Brain microvascular endothelial cell (primary cell): ENCODE data around the gene MTUS2.
"Not testable (repeated sequence)": the region's sequence is repeated elsewhere in the genome, so short reads cannot be mapped to it uniquely, and the experiment has no call there.

ENCODE experiments used
- DNase-seq: peaks from one replicate; pipeline ENCODE4 v3.0.0-alpha.2; 2020
- H3K27ac ChIP-seq: fragments of 250-450 bp; sonication (Bioruptor Pico); 2 replicates; pipeline ENCODE4 v1.5.1; 2020; ENCODE audit warnings: mild to moderate bottlenecking, moderate library complexity
- H3K27me3 ChIP-seq: fragments of 250-450 bp; sonication (Bioruptor Pico); replicated peaks from 2 replicates; pipeline ENCODE4 v1.5.1; 2020; ENCODE audit warnings: mild to moderate bottlenecking
- H3K36me3 ChIP-seq: fragments of 250-450 bp; sonication (Bioruptor Pico); replicated peaks from 2 replicates; pipeline ENCODE4 v1.5.1; 2020; ENCODE audit warnings: mild to moderate bottlenecking
- H3K4me3 ChIP-seq: 2 replicates; pipeline ENCODE4 v1.5.1; 2011; ENCODE audit warnings: low read depth, mild to moderate bottlenecking, control low read depth, low read length, moderate library complexity
- in situ Hi-C: cut with HindIII; loops from 2 replicates; pipeline ENCODE4 v1.10.0; 2017; ENCODE audit warnings: low sequenced_read_pairs, low pct_ligation_motif_present
- TF ChIP-seq, protein P1 (sequence below): IDR thresholded peaks from 2 replicates; pipeline ENCODE4 v1.5.1; 2011; ENCODE audit warnings: low read depth, mild to moderate bottlenecking, moderate library complexity, low read length, control low read depth, inconsistent platforms; ENCODE audit errors: missing control alignments

The MTUS2 gene

GRCh38 chr13:29195456-29195855 lies 375.3 kb downstream of the MTUS2 start:
- H3K4me3 ChIP-seq = no peak overlapping the region
- in situ Hi-C loops = no loop called here

DNA sequence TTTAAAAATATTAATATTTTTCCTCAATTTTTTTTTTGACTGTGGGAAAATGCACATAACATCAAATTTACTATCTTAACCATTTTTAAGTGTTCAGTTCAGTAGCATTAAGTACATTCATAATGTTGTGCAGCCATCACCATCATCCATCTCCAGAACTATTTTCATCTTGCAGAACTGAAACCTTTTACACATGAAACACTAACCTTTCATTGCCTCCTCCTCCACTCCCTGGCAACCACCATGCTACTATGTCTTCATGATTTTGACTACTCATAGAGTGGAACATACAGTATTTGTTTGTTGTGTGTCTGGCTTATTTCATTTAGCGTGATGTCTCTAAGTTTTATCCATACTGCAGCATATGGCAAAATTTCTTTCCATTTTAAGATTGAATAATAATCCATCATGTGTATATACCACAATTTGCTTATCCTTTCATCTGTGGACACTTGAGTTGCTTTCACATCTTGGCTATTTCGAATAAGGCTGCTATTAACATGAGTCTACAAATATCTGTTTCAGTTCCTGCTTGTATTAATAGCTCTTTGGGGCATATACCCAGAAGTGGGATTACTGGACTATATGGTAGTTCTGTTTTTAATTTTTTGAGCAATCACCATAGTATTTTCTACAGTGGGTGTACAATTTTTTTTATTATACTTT lies 376.4 kb downstream of the MTUS2 start:
- no peaks in the 10 kb centered on the region for H3K36me3 ChIP-seq
- in situ Hi-C loops = no loop called here
- no peaks in the 10 kb centered on the region for H3K27me3 ChIP-seq
- no peak overlapping the region for H3K4me3 ChIP-seq
- DNase-seq = no peak
- TF ChIP-seq, protein P1, sequence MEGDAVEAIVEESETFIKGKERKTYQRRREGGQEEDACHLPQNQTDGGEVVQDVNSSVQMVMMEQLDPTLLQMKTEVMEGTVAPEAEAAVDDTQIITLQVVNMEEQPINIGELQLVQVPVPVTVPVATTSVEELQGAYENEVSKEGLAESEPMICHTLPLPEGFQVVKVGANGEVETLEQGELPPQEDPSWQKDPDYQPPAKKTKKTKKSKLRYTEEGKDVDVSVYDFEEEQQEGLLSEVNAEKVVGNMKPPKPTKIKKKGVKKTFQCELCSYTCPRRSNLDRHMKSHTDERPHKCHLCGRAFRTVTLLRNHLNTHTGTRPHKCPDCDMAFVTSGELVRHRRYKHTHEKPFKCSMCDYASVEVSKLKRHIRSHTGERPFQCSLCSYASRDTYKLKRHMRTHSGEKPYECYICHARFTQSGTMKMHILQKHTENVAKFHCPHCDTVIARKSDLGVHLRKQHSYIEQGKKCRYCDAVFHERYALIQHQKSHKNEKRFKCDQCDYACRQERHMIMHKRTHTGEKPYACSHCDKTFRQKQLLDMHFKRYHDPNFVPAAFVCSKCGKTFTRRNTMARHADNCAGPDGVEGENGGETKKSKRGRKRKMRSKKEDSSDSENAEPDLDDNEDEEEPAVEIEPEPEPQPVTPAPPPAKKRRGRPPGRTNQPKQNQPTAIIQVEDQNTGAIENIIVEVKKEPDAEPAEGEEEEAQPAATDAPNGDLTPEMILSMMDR = no peak
- no peak overlapping the region for H3K27ac ChIP-seq

More at GRCh38 chr13:29195456-29195855, 375.3 kb downstream of the MTUS2 start:
- Histone ChIP-seq H3K36me3 (no peaks in the 10 kb centered on the region), H3K27ac (no peak overlapping the region), H3K27me3 (no peaks in the 10 kb centered on the region)
- DNase-seq = no peak
- TF ChIP-seq, protein P1 = no peak

DNA sequence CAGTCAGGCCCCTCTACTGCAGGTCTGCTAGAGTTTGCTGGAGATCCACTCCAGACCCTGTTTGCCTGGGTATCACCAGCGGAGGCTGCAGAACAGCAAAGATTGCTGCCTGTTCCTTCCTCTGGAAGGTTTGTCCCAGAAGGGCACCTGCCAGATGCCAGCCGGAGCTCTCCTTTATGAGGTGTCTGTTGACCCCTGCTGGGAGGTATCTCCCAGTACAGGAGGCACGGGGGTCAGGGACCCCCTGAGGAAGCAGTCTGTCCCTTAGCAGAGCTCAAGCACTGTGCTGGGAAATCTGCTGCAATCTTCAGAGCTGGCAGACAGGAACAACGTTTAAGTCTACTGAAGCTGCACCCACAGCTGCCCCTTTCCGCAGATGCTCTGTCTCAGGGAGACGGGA lies 382.6 kb downstream of the MTUS2 start:
- in situ Hi-C loops, DNase-seq, H3K36me3 ChIP-seq, H3K4me3 ChIP-seq, H3K27ac ChIP-seq, H3K27me3 ChIP-seq: not testable (repeated sequence)

DNA sequence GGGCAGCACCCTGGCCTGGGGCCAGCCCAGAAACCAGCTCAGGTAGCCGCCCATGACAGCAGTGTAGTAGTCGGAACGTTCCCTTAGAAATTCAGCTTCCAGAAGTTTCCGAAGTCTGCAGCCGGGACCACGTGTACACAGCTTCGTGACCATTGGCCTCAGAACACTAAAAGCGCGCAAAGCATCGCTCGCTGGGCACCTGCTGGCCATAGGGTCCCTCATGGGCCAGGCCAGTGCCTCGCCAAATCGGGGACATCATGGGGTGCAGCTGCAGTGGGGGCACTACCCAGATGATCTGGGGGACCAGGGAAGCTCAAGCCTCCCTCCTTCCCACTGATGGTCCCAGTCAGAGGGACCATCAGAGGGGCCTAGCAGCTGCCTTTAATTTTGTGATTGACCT lies 384.5 kb downstream of the MTUS2 start:
- Histone ChIP-seq H3K4me3 (no peak overlapping the region), H3K36me3 (no peaks in the 10 kb centered on the region), H3K27me3 (no peaks in the 10 kb centered on the region), H3K27ac (no peak overlapping the region)
- TF ChIP-seq, protein P1 = no peak
- in situ Hi-C loops = no loop called here
- DNase-seq = no peak

- no peak overlapping the region for H3K27ac ChIP-seq
- in situ Hi-C loops = no loop called here
- H3K4me3 ChIP-seq = no peak overlapping the region
- no peak for DNase-seq
- H3K27me3 ChIP-seq = no peaks in the 10 kb centered on the region
- H3K36me3 ChIP-seq = no peaks in the 10 kb centered on the region
- TF ChIP-seq, protein P1 = no peak
These were observed 390.5 kb downstream of the MTUS2 start for GRCh38 chr13:29210676-29211075.

DNA sequence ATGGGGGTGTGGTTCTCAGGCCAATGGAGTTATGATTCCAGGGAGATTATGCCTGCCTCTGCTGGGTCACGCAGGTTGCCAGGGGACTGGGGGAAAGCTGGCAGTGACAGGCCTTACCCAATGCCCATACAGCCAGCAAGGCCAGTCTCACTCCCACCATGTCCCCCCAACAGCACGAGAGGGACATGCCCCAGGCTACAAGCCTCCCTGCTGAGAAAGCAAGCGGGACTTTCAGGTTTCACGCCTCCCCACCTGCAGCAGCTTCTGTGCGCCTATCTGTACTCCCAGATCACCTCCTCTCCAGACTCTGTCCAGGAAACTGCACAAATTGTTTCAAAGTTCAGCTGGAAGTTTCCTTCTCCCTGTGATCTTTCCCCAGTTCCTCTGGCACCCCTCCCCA lies 391.0 kb downstream of the MTUS2 start:
- H3K4me3 ChIP-seq, DNase-seq, H3K27ac ChIP-seq, in situ Hi-C loops, H3K36me3 ChIP-seq, H3K27me3 ChIP-seq: not testable (repeated sequence)

DNA sequence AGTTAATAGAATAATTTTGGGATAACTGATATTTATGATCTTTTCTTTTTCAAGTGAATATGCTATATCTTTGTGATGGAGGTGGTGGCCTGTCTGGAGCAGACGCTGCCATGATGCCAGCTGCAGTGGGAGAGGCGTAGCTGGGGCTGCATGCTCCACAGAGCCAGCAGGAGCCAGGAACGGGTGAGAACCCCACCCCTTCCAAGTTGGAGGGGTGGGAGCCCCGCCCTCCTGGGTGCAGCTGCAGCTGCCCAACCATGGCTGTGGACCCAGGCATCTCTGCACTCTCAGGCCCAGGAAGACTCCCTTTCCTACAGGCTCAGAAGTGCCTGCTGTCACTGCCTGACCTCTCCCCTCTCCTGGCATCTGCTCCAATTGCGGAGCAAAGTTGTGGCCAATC lies 402.3 kb downstream of the MTUS2 start:
- no peak overlapping the region for H3K27ac ChIP-seq
- DNase-seq = no peak
- H3K27me3 ChIP-seq = no peaks in the 10 kb centered on the region
- in situ Hi-C loops = no loop called here
- no peaks in the 10 kb centered on the region for H3K36me3 ChIP-seq
- H3K4me3 ChIP-seq = no peak overlapping the region
- TF ChIP-seq, protein P1 = no peak
